ENCODE measurements around the gene PPIB.

The PPIB gene

DNA sequence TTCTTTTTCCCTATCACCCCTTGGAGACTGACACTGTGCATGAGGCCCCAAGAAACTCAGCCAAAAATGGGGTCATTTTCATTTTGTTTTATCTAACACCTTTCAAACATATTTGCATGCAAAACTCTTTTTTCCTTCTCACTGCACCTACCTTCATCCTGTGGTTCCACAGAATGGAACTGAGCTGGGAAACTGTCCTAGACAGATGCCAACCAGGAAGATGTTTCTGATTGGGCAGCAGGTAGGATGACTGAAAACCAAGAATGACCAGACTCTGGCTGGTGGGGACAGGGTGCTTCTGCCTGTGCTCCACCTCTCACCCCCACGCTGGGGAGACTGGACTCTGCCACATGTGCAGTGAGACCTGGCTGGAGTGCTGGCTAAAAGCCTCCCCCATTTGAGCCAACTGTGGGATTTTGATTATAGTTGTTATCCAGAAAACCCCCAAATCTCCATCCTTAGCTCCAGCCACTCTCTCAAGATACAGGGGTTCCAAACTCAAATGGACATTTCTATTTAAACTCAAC is 5.2 kb downstream of the PPIB start:
- no peak for DNase-seq (ENCODE audit: low read depth)

DNA sequence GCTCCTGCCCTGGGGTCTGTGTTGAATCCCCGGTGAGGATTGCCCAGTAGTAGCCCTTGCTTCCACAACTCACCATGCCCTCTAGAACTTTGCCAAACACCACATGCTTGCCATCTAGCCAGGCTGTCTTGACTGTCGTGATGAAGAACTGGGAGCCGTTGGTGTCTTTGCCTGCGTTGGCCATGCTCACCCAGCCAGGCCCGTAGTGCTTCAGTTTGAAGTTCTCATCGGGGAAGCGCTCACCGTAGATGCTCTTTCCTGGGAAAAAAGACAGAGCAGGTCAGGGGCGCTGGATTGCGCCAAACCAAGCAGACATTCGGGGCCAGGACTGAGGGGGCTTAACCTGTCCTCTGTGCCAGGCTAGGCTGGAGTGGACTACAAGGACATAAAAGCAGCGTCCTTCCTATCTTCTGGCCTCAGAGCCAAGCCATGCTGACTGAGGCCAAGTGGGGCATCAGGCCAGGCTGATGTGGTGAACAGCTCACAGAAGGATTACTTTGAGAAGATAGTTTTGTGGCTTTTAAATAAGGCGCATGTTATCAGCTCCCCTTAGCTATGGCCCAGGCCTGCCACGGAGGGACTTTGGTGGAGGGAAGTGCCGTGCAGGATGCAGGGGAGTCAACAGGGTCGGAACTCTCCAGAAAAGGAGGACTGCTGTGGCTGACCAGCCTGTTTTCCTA is 6.0 kb downstream of the PPIB start:
- DNase-seq (ENCODE audit: low read depth) = no peak

DNA sequence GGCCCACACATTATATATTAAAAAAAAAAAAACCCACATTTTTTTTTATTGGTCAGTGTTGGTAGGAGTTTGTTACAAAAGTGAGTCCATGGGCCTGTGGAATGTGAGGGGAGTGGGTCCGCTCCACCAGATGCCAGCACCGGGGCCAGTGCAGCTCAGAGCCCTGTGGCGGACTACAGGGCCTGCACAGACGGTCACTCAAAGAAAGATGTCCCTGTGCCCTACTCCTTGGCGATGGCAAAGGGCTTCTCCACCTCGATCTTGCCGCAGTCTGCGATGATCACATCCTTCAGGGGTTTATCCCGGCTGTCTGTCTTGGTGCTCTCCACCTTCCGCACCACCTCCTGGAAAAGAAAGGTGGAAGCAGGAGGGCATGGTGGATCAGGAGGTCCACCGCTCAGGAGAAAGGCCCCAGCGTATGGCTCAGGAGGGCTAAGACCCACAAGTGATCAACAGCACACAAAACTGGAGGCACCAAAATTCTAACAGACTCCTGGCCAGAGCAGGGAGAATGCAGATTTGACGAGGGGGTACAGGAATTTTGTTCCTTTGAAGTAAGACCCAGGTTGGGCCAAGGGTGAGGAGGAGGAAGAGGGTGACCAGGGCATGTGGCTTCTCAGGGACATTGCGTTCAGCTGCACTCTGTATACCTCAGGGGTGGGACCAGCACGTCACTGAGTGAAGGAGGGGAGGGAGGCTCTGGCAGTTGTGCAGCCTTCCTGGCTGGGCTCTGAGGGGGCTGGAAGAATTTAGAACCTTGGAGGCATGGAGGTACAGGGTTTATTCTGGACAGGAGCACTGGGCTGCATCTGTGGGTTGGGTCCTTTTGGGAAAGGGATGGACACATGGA is 6.8 kb downstream of the PPIB start:
- DNase-seq (ENCODE audit: low read depth) = no peak

DNA sequence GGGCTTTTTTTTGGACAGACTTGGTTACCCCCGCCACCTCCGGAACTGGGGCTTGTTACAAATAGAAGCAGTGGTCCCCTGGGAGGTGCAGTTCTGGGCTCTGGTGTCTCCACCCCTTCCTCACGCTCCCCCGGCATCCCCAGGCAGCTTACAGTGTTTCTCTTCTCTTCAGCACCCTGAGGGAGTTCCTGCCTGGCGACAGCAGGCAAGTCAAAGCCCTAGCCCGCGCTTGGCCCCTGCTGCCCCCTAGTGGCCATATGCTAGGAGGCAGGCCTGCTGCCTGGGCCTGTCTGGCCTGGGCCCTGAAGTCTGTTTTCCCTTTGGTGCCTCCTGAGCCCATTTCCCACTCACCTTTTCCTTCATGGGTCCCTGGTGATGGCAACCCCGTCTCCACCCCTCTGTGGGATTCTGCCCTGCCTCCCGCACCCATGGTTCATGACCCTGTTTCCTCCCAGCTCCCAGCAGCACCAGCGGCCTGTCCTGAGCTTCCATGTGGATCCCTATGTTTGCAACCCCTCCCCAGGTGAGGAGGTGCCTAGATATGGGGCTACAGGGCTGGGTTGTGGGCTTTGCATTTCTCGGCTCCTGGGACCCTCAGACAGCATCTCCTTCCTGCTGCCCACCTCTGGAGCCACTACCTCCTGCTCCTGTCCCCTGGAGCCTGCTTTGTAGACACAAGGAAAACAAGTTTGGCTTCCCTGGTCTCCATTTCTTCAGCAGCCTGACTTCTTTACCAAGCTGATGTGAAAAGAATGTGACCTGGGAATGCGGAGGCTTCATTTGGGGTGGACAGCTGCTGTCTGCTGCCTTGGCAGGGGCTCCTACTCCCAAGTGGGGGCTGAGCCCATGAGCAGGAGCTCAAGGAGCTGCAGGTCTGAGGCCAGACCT is 9.1 kb downstream of the PPIB start:
- peak; percentile 82 for DNase-seq (ENCODE audit: low read depth)

DNA sequence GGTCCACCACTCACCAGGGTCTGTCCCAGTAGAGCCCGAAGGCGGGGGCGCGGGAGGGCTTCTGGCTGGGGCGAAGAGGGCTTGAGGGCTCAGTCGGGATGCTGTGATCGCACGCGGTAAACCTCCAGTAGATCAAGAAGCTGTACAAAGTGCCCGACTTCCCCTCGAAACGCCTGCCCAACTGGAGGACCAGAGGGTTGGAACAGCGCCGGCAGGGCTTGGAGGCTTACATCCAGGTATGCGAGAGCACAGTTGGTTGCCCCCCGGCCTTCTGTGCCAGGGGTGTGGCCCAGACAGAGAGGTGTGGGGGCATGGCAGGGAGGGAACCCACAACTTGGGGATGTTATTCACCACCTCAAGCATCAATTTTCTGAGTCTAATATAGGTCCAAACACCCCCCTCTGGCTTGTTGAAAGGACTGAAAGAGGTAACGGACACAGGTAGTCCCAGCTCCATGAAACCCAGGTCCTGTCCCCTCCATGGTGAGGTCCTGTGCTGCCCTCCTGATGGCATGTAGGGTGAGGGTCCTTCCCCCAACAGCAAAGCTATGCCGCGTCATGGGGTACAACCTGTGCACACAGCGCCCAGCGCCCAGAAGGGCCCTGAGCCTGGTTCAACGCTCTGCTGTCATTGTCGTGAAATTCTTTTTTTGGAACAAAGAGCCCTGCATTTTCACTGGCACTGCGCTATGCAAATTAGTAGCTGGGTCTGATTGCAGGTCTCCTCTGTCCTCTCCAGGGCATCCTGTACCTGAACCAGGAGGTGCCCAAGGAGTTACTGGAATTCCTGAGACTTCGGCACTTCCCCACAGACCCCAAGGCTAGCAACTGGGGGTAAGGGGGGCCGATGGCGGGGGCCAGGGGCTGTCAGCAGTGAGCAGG is 10.1 kb downstream of the PPIB start:
- DNase-seq (ENCODE audit: low read depth) = no peak

DNA sequence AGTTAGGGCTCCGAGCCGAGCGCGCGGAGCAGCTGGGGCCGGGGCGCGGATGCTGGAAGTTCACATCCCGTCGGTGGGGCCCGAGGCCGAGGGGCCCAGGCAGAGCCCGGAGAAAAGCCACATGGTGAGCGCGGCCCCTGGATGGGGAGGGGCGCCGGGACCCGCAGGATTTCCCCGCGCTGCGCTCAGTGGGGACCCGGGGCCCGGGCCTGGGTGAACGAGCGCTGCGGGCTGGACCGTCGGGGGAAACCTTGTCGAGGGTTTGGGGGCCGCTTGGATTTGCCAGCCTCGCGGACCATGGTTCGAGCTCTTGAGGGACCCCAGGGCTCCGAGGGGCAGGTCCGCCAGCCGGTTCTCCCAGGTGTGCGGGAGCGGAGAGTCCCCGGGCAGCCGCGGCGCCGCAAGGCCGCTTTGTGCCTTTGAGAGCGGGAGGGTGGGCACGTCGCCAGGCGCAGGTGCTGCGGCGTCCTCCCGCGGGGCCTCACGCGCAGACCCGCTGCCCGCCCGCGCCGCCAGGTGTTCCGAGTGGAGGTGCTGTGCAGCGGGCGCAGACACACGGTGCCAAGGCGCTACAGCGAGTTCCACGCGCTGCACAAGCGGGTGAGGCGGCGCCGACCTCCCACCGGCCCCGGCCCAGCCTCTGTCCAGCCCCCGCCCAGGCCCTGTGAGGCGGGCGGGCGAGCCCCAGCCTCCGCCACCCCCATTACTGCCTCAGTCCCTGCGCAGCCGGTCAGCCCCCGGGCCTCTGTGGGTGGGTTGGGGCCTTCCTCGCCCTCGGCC is 10.9 kb downstream of the PPIB start, which contains the start of gene SNX22:
TSS of gene SNX22 (plus strand) at position 5 of the 780 bp plus-strand sequence. CDS start at position 50, 45 bp downstream.
- no peak for DNase-seq (ENCODE audit: low read depth)

DNA sequence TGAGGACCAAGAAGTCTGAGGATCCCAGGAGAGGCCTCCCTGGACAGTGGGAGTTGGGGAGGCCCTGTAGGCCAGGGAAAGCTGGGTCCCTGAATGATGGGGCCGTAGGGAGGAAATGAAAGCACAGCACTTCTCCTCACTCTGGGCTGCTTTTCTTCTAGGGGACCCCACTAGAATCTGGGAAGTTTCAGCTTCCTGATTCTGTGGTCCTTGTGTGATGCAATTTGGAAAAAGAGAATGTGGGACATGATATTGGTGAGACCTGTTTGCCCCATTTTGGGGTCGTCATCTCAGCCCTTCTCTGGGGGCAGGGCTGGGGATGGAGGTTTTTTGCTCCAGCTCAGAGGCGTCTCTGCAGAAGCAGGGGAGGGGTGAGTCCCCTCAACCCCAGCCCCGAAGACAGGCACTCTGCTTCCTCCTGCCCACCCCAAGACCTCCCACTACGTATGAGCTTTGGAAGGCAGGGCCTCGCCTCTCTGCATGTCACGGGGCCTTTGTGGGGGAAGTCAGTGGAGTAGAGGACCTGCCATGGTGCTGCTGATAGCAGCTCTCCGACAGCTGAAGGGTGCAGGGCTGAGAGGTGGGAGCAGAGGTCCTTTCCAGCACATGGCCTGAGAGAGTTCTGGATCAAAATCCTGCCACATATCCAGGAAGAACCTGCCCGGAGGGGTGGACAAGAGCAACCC is 12.8 kb downstream of the PPIB start:
- DNase-seq (ENCODE audit: low read depth) = no peak

DNA sequence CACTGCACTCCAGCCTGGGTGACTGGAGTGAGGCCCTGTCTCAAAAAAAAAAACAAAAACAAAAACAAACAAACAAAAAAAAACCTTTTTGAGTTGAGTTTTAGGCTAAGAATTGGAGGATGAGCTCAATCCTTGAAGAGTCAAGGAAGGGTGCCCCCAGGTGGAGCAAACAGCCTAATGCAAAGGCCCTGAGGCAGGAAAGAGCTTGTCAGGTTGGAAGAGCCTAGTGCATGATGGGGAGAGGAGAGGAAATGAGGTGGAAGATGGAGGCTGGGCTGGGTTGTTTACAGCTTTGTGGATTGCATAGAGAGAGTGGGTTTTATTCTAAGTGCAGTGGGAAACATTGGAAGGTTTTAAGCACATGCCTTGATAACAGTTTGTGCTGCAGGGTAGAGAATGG is 13.4 kb downstream of the PPIB start:
- DNase-seq (ENCODE audit: low read depth) = no peak

DNA sequence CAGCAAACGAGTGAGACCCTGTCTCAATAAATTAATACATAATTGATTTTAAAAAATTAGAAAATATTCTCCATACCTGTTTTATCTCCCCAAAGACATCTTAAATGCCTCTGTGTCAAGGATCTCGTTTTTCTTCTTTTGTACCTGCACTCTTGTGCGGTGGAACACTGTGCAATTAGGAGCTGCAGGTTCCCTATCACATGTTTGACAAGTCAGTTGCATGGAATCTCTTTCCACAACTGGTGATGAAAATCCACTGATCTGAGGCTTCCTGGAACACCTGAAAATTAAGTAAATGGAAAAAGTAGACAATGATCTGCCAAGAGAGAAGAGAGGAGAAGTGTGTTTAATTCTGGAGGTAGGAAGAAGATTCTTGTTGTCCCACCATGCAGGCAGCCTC is 14.2 kb downstream of the PPIB start:
- no peak for DNase-seq (ENCODE audit: low read depth)

DNA sequence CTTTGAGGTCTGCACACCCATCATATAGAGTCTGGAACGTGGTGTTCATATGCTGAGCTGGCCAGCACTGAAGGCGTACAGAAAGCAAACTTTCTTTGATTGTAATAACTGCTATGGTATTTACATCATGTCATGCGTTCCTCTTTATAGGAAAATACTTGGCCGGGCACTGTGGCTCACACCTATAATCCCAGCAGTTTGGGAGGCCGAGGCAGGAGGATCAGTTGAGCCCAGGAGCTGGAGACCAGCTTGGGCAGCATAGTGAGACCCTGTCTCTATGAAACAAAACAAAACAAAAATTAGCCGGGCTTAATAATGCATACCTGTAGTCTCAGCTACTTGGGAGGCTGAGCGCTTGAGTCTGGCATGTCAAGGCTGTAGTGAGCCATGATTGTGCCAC is 14.7 kb downstream of the PPIB start:
- no peak for DNase-seq (ENCODE audit: low read depth)

DNA sequence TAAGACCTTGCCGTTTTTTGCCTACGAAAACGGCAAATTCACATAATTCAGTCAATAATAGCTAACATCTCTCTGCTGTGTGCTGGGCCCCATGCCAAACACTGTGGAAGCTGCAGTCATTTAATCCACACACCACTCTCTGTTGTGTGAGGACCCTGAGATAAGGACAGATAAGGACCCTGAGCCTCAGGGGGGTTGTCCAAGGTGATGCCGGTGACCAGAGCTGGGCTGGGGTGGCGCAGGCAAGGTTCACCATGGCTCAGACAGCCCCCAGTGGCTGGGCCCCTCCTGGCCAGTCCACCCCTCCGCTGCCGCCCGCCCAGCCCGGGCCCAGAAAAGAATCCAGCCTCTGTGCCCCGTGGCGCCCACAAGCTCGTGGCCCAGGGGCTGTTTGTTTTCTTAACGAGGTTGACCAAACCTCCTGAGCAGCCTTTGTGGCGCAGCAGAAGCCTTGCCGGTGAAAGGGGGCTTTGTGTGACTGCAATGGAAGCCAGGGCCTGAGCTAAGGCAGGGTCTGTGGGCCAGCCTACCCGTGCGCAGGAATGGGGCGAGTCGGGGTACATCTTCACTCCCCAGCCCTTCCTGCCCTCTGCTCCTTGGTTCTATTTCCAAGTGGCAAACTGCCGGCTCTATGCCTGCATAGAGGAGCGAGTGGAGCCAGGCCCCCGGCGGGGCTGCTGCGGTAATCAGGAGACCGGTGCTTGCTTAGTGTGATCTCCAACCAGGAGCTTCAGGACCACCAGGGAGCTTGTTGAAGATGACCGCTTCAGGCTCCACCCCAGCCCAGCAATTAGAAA is 15.7 kb downstream of the PPIB start:
- no peak for DNase-seq (ENCODE audit: low read depth)

DNA sequence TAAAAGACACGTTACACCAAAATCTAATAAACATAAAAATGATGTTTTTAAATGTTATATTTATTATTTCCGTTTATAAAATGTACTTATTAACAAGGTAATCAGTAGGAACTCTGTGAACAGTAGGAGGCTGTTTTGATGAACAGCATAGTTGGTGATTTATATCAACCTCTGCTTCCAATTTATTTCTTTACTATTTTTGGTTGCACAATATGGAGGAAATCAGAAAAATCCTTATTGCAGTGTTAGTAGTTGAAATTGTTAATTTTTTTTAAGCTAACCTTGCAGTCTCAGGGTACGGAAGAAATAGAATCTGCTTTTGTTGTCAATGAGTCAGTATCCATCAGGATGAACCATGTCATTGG is 16.3 kb downstream of the PPIB start:
- no peak for DNase-seq (ENCODE audit: low read depth)

DNA sequence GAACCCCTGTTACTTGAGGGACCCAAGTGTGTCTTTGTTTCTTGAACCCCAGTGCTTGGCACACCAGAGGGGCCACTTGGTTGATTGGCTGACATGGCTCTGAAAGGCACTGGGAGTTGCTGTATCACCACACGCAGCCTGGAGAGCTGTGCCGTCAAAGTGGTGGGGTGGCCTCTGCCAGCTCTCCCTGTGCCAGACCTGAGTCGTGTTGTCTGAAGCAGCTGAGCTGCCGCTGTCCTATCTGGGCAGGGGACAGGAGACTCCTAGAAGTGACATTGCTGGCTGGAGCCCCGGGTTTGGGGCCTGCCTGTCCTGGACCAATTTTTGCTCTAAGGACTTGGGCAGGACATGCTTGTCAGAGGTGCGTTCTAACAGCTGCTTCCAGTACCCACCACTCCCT is 16.8 kb downstream of the PPIB start:
- no peak for DNase-seq (ENCODE audit: low read depth)

DNA sequence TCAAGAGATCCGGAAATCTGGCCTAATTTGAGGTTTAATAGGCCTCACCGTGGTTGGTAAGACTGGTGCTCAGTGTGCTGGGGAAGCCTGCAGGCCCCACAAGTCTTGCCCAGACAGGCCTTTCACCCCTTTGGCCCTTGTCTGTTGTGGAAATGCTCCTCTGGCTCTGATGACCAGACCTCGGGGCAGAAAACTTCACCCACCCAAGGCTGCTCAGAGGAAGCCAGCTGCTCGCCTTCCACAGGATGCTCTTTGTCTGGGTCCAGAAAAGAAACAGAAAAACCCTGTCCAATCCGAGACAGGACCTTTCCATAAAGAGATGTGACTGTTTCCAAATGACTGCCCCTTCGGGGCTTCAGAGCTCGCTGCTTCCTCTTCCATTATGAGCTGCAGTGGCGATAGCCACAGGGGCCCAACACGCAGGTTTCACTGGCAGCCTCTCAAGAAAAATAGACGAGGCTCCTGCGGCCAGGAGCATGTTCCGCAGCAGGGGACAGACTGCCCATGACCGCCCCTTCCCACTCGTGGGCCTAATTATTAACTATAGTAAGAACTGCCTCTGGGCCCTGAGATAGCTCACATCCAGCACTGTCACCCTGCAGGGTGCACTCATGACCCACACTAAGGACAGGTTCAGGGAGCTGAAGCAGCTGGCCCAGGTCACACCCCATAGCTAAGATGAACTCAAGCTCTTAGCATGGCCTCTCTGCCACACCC is 18.1 kb downstream of the PPIB start:
- no peak for DNase-seq (ENCODE audit: low read depth)

DNA sequence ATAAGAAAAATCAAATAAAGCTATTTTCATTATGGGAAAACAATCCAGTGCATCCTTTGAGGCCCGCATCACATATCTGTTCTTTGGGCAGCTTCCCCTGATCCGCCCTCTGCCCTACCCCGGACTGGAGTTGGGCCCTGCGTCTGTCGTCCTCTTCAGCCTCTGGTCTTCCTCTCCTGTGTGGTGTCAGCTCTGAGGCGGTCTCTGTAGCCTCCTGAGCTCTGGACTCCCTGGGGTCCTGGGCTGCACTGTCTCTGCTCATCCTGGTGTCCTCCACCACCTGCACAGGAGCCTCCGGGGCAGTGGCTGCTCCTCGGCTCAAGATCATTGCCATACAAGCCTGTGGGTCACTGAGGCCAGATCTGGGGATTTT is 18.6 kb downstream of the PPIB start:
- no peak for DNase-seq (ENCODE audit: low read depth)

DNA sequence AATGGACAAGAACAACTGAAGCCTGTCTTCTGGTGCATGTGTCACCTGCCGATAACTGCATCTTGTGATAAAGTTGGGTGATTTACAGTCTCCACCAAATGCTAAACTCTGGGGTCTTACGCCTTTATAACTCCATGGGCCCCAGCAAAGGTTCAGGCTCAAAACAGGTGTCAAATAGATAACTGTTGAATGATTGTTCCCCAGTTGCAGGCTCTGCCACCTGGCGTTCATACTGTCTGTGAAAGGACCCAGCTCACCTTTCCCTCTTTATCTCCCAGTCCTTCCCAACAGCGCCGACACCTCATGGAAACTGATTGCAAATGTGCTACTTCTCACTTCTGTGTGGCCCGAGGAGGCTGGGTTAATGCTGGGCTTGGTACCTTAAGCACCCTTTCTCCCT is 19.5 kb downstream of the PPIB start:
- no peak for DNase-seq (ENCODE audit: low read depth)

DNA sequence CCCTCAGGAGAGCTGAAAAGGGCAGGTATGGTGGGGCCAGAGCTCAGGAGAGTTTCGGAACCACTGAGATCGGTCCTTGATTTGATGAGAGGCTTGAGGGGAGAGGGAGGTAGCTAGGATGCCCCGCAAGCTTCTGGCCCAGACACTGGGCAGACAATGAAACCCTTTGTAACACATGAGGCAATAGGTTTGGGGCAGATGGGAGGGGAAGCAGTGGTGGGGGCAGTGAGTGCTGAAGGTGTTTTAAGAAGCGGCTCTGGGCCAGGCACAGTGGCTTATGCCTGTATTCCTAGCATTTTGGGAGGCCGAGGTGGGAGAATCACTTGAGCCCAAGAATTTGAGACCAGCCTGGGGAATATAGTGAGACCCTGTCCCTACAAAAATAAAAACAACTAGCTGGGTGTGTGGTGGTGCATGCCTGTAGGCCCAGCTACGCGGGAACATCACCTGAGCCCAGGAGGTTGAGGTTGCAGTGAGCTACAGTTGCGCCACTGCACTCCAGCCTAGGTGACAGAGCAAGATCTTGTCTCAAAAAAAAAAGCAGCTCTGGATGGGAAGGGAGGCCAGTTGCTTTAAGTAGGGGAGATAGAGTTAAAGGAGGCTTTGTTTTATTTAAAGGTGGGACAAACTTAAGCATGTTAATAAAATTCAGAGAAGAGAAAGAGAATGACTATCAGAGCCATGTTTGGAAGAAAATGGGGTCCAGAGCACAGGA is 20.9 kb downstream of the PPIB start:
- DNase-seq (ENCODE audit: low read depth) = no peak

Measured in fibroblast of gingiva (primary cell).